ENCODE measurements around the gene YTHDF2.

Gene YTHDF2

DNA sequence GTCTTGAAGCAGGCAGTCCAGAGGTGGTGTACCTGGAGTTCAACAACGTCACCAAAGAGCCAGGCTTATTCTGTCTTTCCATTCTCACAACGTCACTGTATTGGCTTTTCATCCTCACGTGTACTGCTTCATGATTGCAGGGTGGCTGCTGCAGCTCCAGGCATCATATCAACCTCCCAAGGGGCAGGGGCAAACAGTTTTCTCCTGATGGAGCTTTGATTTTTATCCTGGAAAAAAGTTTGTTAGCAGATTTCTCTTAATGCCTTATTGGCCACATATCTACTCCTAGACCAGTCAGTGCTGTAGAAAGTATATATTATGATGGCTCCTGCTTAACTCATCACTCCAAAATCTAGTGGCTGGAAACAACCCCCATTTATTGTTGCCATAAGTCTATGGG is 66.9 kb downstream of the YTHDF2 start:
- no peak for DNase-seq

DNA sequence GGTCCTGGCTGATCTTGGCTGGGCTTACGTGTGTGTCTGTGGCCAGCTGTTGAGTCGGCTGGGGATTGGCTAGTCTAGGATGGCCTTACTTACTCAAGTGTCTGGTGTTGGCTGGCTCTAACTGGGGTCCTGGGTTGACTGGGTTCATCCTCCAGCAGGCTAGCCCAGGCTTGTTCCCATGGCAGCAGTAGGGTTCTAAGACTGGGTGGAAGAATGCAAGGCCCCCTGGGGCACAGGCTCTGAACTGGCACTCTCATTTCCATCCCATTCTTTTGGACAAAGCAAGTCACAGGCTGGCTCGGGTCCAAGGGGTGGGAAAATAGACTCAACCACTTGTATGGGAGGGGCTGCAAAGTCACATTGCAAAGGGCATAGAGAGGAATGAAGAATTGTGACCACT is 67.3 kb downstream of the YTHDF2 start:
- DNase-seq = no peak

DNA sequence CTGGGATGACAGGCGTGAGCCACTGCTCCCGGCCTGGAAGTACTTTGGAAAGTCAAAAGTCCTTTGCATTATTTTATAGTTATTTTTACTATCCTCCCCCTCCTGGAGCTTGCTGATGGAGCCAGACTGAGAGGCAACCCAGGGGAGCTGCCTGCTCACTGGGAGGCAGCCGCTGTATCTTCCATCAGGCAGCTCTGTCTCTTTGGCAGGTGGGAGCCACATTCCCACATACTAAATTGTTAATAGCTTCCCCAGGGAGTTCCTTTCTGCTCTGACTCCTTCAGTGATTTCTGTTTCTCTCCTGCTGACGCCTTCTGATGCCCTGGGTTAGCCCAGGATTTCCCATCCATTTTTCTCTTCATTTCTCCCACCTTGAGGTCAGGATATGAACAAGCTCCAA is 70.3 kb downstream of the YTHDF2 start:
- no peak for DNase-seq

GRCh38 chr1:28807986-28808385 is 71.2 kb downstream of the YTHDF2 start:
- DNase-seq = no peak

- no peak for DNase-seq
Measured at GRCh38 chr1:28811369-28811765, 74.6 kb downstream of the YTHDF2 start.

GRCh38 chr1:28811766-28812668 is 75.3 kb downstream of the YTHDF2 start, which contains the start of gene OPRD1:
Gene OPRD1 (plus strand): TSS chr1:28812170. CDS start chr1:28812384, 214 bp downstream.
- no peak for DNase-seq

- DNase-seq = no peak
Measured at GRCh38 chr1:28812669-28813468, 76.1 kb downstream of the YTHDF2 start.

DNA sequence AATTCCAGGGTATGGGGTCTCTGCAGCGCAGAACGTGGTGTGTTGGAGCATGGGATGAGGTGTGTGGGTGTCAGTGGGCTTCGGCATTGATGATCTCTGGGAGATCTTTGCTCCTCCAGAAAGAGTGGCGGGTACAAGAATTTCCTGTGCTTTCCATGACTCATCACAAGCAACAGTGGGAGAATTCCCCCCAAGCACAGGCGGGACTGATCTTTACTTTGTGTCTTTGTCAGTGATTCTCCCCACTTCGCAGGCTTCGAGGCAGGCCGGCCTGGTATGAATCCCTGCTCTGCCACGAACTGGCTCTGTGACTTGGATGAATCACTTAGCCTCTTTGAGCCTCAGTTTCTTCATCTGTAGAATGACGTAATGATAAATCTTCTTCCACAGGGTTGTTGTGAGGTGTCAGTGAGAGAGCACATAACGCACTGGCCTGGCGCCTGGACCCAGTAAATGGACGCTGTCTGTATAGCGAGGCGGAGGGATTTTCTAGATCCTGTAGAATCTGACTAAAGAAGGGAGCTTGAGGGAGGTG is 77.3 kb downstream of the YTHDF2 start:
- DNase-seq = no peak

DNA sequence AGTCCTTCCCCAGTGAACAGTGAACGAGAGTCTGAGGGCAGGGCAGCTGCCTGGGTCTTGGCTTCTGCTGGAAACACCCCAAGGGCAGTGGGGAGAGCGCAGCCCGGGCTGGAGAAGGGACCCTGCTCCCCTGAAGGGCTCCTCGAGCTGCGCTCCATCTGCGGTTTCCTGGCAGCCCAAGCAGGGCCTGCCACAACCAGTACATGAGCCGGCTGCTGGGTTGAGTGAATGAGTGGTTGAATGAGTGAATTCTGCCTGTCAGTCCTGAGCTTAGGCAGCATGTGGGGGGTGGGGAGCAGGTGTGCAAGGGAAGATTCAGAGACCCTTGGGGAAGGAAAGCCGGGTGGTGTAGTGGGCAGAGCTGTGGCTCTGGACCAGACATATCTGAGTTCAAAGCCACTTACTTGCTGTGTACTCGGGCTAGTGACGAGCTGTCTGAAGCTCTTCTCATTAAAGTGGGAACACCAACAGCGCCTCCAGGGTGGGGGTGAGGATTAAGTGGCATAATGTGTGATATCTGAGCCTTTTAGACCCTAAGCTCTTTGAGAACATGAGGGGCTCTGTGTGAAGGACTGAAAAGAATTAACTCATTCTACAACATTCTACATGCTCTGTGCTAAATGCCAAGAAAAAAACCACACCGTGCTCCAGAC is 78.9 kb downstream of the YTHDF2 start:
- DNase-seq = no peak

GRCh38 chr1:28817133-28817532 is 80.4 kb downstream of the YTHDF2 start:
- DNase-seq = no peak

- no peak for DNase-seq
Measured at GRCh38 chr1:28819020-28819419, 82.3 kb downstream of the YTHDF2 start.
